GM12878 (cell line): ENCODE results near the gene SRGAP2C. TPM values are rescaled to one million over a fixed set of nuclear protein-coding genes. Genes with fewer than 3 reads are reported as not detected.
"Not testable (repeated sequence)": the region's sequence is repeated elsewhere in the genome, so short reads cannot be mapped to it uniquely, and the experiment has no call there.

Experiments used
- ATAC-seq: fragments of 200-7000 bp; cut with Tn5 transposase; 3 replicates; pipeline ENCODE4 v1.9.1; 2020; ENCODE audit warnings: mild to moderate bottlenecking, moderate library complexity
- BruUV-seq: library from RNA; stranded (reverse); fragments of 400-500 nt; replicated peaks from 2 replicates; lab custom pipeline; 2021; lab: Mats Ljungman, UMichigan
- CTCF ChIA-PET: fragments of 300-600 bp; sonication (Branson Sonifier 250); formaldehyde crosslinking; extraction: SDS; loops from one replicate; lab custom pipeline; 2021; ENCODE audit warnings: inconsistent platforms; lab: Yijun Ruan, JAX
- POLR2A ChIA-PET: fragments of 350-600 bp; formaldehyde crosslinking; extraction: SDS; loops from one replicate; lab custom pipeline; 2021; ENCODE audit warnings: inconsistent platforms; lab: Charles Lee
- RAD21 ChIA-PET: fragments of 300-600 bp; sonication (Branson Sonifier 250); formaldehyde crosslinking; loops from one replicate; lab custom pipeline; 2023; ENCODE audit warnings: antibody characterized with exemption; ENCODE audit not compliant: unreplicated experiment; lab: Charles Lee
- SMC1A ChIA-PET: fragments of 300-600 bp; sonication (Branson Sonifier 250); formaldehyde crosslinking; loops from one replicate; lab custom pipeline; 2023; ENCODE audit not compliant: unreplicated experiment, uncharacterized antibody; lab: Charles Lee
- DNase-seq: peaks from one replicate; pipeline ENCODE4 v3.0.0-alpha.2; 2011; ENCODE audit warnings: low read depth, low spot score
- FAIRE-seq: peaks from 3 replicates; lab custom pipeline; 2011; peaks lifted over from hg19 to GRCh38; lab: Jason Lieb, UNC
- H2AFZ ChIP-seq: 2 replicates; pipeline ENCODE4 v1.6.0; 2011; ENCODE audit warnings: low read depth, low read length, control low read depth; ENCODE audit not compliant: control insufficient read depth
- H3K27ac ChIP-seq: 2 replicates; pipeline ENCODE4 v1.5.1; 2011; ENCODE audit warnings: control low read depth; ENCODE audit not compliant: control insufficient read depth, insufficient read depth
- H3K27me3 ChIP-seq, 2 experiments: replicated peaks in 1 of 2; 2 replicates each; pipeline versions ENCODE4 v1.6.0 to v1.6.1; 2011; ENCODE audit warnings: low read length in 1 of 2; ENCODE audit not compliant: control insufficient read depth in 2 of 2, insufficient read depth in 2 of 2
- H3K36me3 ChIP-seq, 2 experiments: 2 replicates each; pipeline ENCODE4 v1.5.1; 2011; ENCODE audit warnings: low read length in 1 of 2; ENCODE audit not compliant: control insufficient read depth in 2 of 2, insufficient read depth in 2 of 2
- H3K4me1 ChIP-seq: 2 replicates; pipeline ENCODE4 v1.6.1; 2011; ENCODE audit warnings: mild to moderate bottlenecking, low read length, moderate library complexity, mixed read lengths; ENCODE audit not compliant: control insufficient read depth, insufficient read depth
- H3K4me2 ChIP-seq: 2 replicates; pipeline ENCODE4 v1.6.0; 2011; ENCODE audit warnings: control low read depth; ENCODE audit not compliant: control insufficient read depth, insufficient read depth
- H3K4me3 ChIP-seq: fragments of 200-600 bp; sonication (generic); 2 replicates; pipeline ENCODE4 v1.5.1; 2016
- H3K79me2 ChIP-seq: 2 replicates; pipeline ENCODE4 v1.6.0; 2011; ENCODE audit warnings: low read length; ENCODE audit not compliant: control insufficient read depth, insufficient read depth
- H3K9ac ChIP-seq: 2 replicates; pipeline ENCODE4 v1.8.0; 2011; ENCODE audit warnings: low read length, control low read depth, mixed read lengths; ENCODE audit not compliant: control insufficient read depth, insufficient read depth
- H3K9me3 ChIP-seq: replicated peaks from 3 replicates; pipeline ENCODE4 v1.5.1; 2011; ENCODE audit warnings: mild to moderate bottlenecking, low read length; ENCODE audit not compliant: control insufficient read depth, insufficient read depth
- H4K20me1 ChIP-seq: 2 replicates; pipeline ENCODE4 v1.6.0; 2011; ENCODE audit not compliant: control insufficient read depth, insufficient read depth
- ATF3 ChIP-seq: IDR thresholded peaks from 2 replicates; pipeline ENCODE4 v1.6.1; 2011; ENCODE audit warnings: low read depth, mild to moderate bottlenecking, low read length, moderate library complexity, borderline replicate concordance; ENCODE audit errors: extremely low read depth
- CBFB ChIP-seq: IDR thresholded peaks from 2 replicates; pipeline ENCODE4 v1.6.1; 2016; ENCODE audit warnings: antibody characterized with exemption, low read depth
- RBBP5 ChIP-seq: fragments of 200-600 bp; sonication (generic); conservative IDR thresholded peaks from 2 replicates; pipeline ENCODE4 v1.6.1; 2016
- ZNF274 ChIP-seq: IDR thresholded peaks from one replicate; pipeline ENCODE4 v1.8.0; 2011; ENCODE audit not compliant: insufficient read length, insufficient read depth
- WGBS: methylation state at CpG from one replicate; pipeline ENCODE4 v1.1.6; 2016; ENCODE audit warnings: low lambda C conversion rate; ENCODE audit not compliant: insufficient replicate concordance, insufficient coverage; ENCODE audit errors: missing lambda C conversion rate; 5-methylcytosine and 5-hydroxymethylcytosine counted together
- in situ Hi-C: fragments of 300-500 bp; cut with MboI; formaldehyde crosslinking; loops from 9 replicates; pipeline ENCODE4 v1.14.3; 2018; ENCODE audit warnings: mixed read lengths
- intact Hi-C: fragments of 100-400 bp; cut with micrococcal nuclease; formaldehyde crosslinking; loops from one replicate; pipeline ENCODE4 v1.14.2; 2022; ENCODE audit not compliant: unreplicated experiment
- polyA plus RNA-seq, 11 experiments: library from polyadenylated mRNA; depleted of rRNA in 4 of 11; unstranded in 6 of 11; stranded (reverse) in 5 of 11; fragments of >200 nt; fragmentation: Nextera tagmentation in 4 of 11; fragmentation: Illumina TruSeq in 1 of 11; extraction: Ambion mirVana in 4 of 11; extraction: Trizol in 1 of 11; gene quantifications; 1 replicate in 1 of 11; 2 replicates in 10 of 11; pipeline versions ENCODE4 v1.2.1 to v1.2.3, GENCODE V29; 2011 to 2016; ENCODE audit warnings: inconsistent platforms in 2 of 11, missing spikeins in 2 of 11, low read depth in 1 of 11
- total RNA-seq, 4 experiments: library from RNA; depleted of rRNA in 3 of 4; stranded (reverse); fragments of >200 nt in 3 of 4; fragmentation: Illumina TruSeq in 1 of 4; extraction: Trizol in 1 of 4; gene quantifications; 2 replicates each; pipeline versions ENCODE4 v1.2.1 to v1.2.3, GENCODE V29; 2013 to 2021
- TF ChIP-seq, protein P1 (sequence below): IDR thresholded peaks from 2 replicates; pipeline ENCODE4 v1.6.1; 2012; ENCODE audit warnings: mild to moderate bottlenecking, low read depth, low read length

SRGAP2C gene
- total and polyA plus RNA-seq, 10 of the 15 experiments (the other 5 are each of a cell fraction or from before 2014, with no cell fraction given) = 0.82 to 7.6 (median 2.3) TPM

DNA sequence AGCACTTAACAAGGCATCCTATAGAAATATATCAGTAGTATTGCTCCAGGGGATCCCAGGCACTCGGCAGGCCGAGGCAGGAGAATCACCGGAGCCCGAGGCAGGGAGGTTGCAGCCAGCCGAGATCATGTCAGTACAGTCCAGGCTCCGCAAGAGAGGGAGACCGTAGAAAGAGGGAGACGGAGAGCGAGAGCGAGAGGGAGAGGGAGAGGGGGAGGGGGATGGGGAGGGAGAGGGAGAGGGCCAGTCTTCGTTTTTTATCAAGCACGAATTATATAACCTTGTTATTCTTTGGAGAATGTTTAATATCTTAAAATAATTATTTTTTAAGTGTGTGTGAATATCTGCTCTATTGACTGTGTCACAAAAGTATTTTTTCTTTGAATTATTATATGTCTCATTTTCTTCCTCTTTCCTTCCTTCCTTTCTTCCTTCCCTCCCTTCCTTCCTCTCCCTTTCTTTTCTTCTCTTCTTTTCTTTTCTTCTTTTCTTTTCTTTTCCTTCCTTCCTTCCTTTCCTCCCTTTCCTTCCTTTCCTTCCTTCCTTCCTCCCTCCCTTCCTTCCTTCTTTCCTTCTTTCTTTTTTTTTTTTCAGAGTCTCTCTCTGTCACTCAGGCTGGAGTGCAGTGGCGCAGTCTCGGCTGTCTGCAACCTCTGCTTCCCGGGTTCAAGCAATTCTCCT lies 233.7 kb downstream of the SRGAP2C start (continued):
- TF ChIP-seq ATF3 = no peak
- TF ChIP-seq, protein P1, sequence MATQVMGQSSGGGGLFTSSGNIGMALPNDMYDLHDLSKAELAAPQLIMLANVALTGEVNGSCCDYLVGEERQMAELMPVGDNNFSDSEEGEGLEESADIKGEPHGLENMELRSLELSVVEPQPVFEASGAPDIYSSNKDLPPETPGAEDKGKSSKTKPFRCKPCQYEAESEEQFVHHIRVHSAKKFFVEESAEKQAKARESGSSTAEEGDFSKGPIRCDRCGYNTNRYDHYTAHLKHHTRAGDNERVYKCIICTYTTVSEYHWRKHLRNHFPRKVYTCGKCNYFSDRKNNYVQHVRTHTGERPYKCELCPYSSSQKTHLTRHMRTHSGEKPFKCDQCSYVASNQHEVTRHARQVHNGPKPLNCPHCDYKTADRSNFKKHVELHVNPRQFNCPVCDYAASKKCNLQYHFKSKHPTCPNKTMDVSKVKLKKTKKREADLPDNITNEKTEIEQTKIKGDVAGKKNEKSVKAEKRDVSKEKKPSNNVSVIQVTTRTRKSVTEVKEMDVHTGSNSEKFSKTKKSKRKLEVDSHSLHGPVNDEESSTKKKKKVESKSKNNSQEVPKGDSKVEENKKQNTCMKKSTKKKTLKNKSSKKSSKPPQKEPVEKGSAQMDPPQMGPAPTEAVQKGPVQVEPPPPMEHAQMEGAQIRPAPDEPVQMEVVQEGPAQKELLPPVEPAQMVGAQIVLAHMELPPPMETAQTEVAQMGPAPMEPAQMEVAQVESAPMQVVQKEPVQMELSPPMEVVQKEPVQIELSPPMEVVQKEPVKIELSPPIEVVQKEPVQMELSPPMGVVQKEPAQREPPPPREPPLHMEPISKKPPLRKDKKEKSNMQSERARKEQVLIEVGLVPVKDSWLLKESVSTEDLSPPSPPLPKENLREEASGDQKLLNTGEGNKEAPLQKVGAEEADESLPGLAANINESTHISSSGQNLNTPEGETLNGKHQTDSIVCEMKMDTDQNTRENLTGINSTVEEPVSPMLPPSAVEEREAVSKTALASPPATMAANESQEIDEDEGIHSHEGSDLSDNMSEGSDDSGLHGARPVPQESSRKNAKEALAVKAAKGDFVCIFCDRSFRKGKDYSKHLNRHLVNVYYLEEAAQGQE = no peak
- no peak for TF ChIP-seq ZNF274
- no peak for TF ChIP-seq CBFB
- no peak for TF ChIP-seq RBBP5
- TF ChIP-seq, all 136 proteins: peak for 0

- in situ Hi-C loops, FAIRE-seq, H3K27me3 ChIP-seq, H3K9me3 ChIP-seq, POLR2A ChIA-PET, H3K4me1 ChIP-seq, H3K9ac ChIP-seq, BruUV-seq, H3K4me3 ChIP-seq, H4K20me1 ChIP-seq, ATAC-seq, DNase-seq, SMC1A ChIA-PET, RAD21 ChIA-PET, H3K27ac ChIP-seq, H3K79me2 ChIP-seq, H3K4me2 ChIP-seq, CTCF ChIA-PET, H3K36me3 ChIP-seq, H2AFZ ChIP-seq: not testable (repeated sequence)
- intact Hi-C loops = loop anchor here (10.0 kb wide), 1 partner anchor 46 kb away; no protein-coding TSS in a partner anchor
- 32% methylated on average over 4 of the region's 4 CpGs for WGBS
Measured at GRCh38 chr1:121419050-121419615, 234.4 kb downstream of the SRGAP2C start.
